H1 (cell line): ENCODE results near the gene BTBD9. TPM values are rescaled to one million over a fixed set of nuclear protein-coding genes. Genes with fewer than 3 reads are reported as not detected.

Experiments
- CTCF ChIA-PET: fragments of 300-600 bp; sonication (Branson Sonifier 250); formaldehyde crosslinking; loops from one replicate; lab custom pipeline; 2021; ENCODE audit not compliant: partially characterized antibody; lab: Charles Lee
- POLR2A ChIA-PET: fragments of 300-600 bp; sonication (Branson Sonifier 250); formaldehyde crosslinking; loops from one replicate; lab custom pipeline; 2021; ENCODE audit warnings: inconsistent platforms; ENCODE audit not compliant: partially characterized antibody; lab: Charles Lee
- DNase-seq, 2 experiments: peaks; one replicate each; pipeline versions ENCODE4 v3.0.0 to v3.0.0-alpha.2; 2010 to 2022; ENCODE audit warnings: low spot score in 2 of 2, low read depth in 1 of 2, mixed read lengths in 1 of 2
- FAIRE-seq: peaks from 2 replicates; lab custom pipeline; 2011; peaks lifted over from hg19 to GRCh38; lab: Jason Lieb, UNC
- H2AFZ ChIP-seq: 2 replicates; pipeline ENCODE4 v1.8.1; 2012; ENCODE audit warnings: low read length, inconsistent platforms
- H2AK5ac ChIP-seq: 2 replicates; pipeline ENCODE4 v1.6.1; 2013; ENCODE audit warnings: low read depth, low read length
- H2BK120ac ChIP-seq: replicated peaks from 2 replicates; pipeline ENCODE3; 2013; ENCODE audit warnings: low read depth, low read length, inconsistent platforms
- H2BK12ac ChIP-seq: 2 replicates; pipeline ENCODE4 v1.6.1; 2013; ENCODE audit warnings: low read depth, low read length
- H2BK15ac ChIP-seq: 2 replicates; pipeline ENCODE4 v1.6.1; 2013; ENCODE audit warnings: low read length
- H2BK20ac ChIP-seq: 2 replicates; pipeline ENCODE4 v1.6.1; 2013; ENCODE audit warnings: low read length
- H2BK5ac ChIP-seq: 2 replicates; pipeline ENCODE4 v1.6.1; 2013; ENCODE audit warnings: low read depth, low read length
- H3K14ac ChIP-seq: 2 replicates; pipeline ENCODE4 v1.6.1; 2013; ENCODE audit warnings: inconsistent platforms; ENCODE audit not compliant: insufficient read length
- H3K18ac ChIP-seq: 2 replicates; pipeline ENCODE4 v1.6.1; 2013; ENCODE audit warnings: low read length; ENCODE audit errors: extremely low read depth
- H3K23ac ChIP-seq: 2 replicates; pipeline ENCODE4 v1.6.1; 2013; ENCODE audit warnings: inconsistent platforms; ENCODE audit not compliant: insufficient read length
- H3K23me2 ChIP-seq: 2 replicates; pipeline ENCODE4 v1.6.1; 2013; ENCODE audit warnings: low read depth, low read length
- H3K27ac ChIP-seq: 2 replicates; pipeline ENCODE4 v1.6.1; 2011; ENCODE audit warnings: low read depth, low read length, inconsistent platforms
- H3K27me3 ChIP-seq, 4 experiments: replicated peaks in 1 of 4; 1 replicate in 1 of 4; 2 replicates in 3 of 4; pipeline versions ENCODE4 v1.6.1 to v1.8.1; 2011 to 2013; ENCODE audit warnings: low read length in 3 of 4, mild to moderate bottlenecking in 3 of 4, inconsistent platforms in 2 of 4, mixed read lengths in 2 of 4, moderate library complexity in 1 of 4; ENCODE audit not compliant: control insufficient read depth in 3 of 4, insufficient read depth in 3 of 4; ENCODE audit errors: extremely low read depth in 1 of 4
- H3K36me3 ChIP-seq, 4 experiments: 2 replicates each; pipeline versions ENCODE4 v1.6.1 to v1.8.1; 2011 to 2013; ENCODE audit warnings: mild to moderate bottlenecking in 4 of 4, low read length in 3 of 4, moderate library complexity in 2 of 4, control low read depth in 1 of 4, inconsistent platforms in 1 of 4; ENCODE audit not compliant: insufficient read depth in 4 of 4, control insufficient read depth in 2 of 4
- H3K4ac ChIP-seq: replicated peaks from 2 replicates; pipeline ENCODE3; 2013; ENCODE audit warnings: low read length, low read depth, mixed read lengths, inconsistent platforms; ENCODE audit not compliant: insufficient read length
- H3K4me1 ChIP-seq, 4 experiments: replicated peaks in 1 of 4; 1 replicate in 1 of 4; 2 replicates in 3 of 4; pipeline versions ENCODE4 v1.6.1 to v1.8.1; 2011 to 2013; ENCODE audit warnings: low read length in 3 of 4, inconsistent platforms in 2 of 4, mixed read lengths in 1 of 4; ENCODE audit not compliant: insufficient read depth in 4 of 4, control insufficient read depth in 3 of 4
- H3K4me2 ChIP-seq, 2 experiments: 2 replicates each; pipeline versions ENCODE4 v1.6.1 to v1.8.1; 2011 to 2013; ENCODE audit warnings: low read depth in 2 of 2, low read length in 2 of 2, control low read depth in 1 of 2, inconsistent platforms in 1 of 2, mild to moderate bottlenecking in 1 of 2; ENCODE audit not compliant: insufficient read depth in 1 of 2
- H3K4me3 ChIP-seq, 4 experiments: fragments of 200-600, 300-600 bp in 1 of 4; sonication (generic), shearing (Covaris generic), sonication (Bioruptor Twin) in 1 of 4; 2 replicates each; pipeline versions ENCODE4 v1.5.1 to v1.8.1; 2011 to 2016; ENCODE audit warnings: low read length in 4 of 4, low read depth in 3 of 4, control low read depth in 2 of 4, inconsistent platforms in 2 of 4, mild to moderate bottlenecking in 2 of 4, mixed read lengths in 1 of 4, moderate library complexity in 1 of 4; ENCODE audit not compliant: insufficient read depth in 2 of 4; ENCODE audit errors: extremely low read depth in 1 of 4
- H3K56ac ChIP-seq: replicated peaks from 2 replicates; pipeline ENCODE3; 2013; ENCODE audit warnings: low read depth, mild to moderate bottlenecking, mixed read lengths, low read length, inconsistent platforms; ENCODE audit not compliant: insufficient read length
- H3K79me1 ChIP-seq: 2 replicates; pipeline ENCODE4 v1.6.1; 2013; ENCODE audit warnings: low read depth, low read length, control low read depth
- H3K79me2 ChIP-seq, 2 experiments: 2 replicates each; pipeline versions ENCODE4 v1.6.1 to v1.8.1; 2012 to 2013; ENCODE audit warnings: low read length in 2 of 2, mild to moderate bottlenecking in 2 of 2, inconsistent platforms in 1 of 2; ENCODE audit not compliant: insufficient read depth in 2 of 2, control insufficient read depth in 1 of 2
- H3K9ac ChIP-seq, 4 experiments: replicated peaks in 1 of 4; 1 replicate in 1 of 4; 2 replicates in 3 of 4; pipeline versions ENCODE4 v1.6.1 to v1.8.1; 2011 to 2013; ENCODE audit warnings: low read depth in 3 of 4, low read length in 3 of 4, control low read depth in 2 of 4, mild to moderate bottlenecking in 2 of 4, moderate library complexity in 2 of 4, inconsistent platforms in 1 of 4; ENCODE audit errors: extremely low read depth in 1 of 4
- H3K9me3 ChIP-seq, 2 experiments: 2 replicates each; pipeline versions ENCODE4 v1.6.1 to v1.8.1; 2012 to 2013; ENCODE audit warnings: mild to moderate bottlenecking in 2 of 2, moderate library complexity in 2 of 2, control low read depth in 1 of 2, inconsistent platforms in 1 of 2, low read depth in 1 of 2, low read length in 1 of 2, mixed read lengths in 1 of 2; ENCODE audit not compliant: insufficient read depth in 2 of 2
- H4K20me1 ChIP-seq, 2 experiments: replicated peaks in 1 of 2; 2 replicates each; pipeline versions ENCODE3 to v1.8.1; 2011 to 2013; ENCODE audit warnings: inconsistent platforms in 2 of 2, low read length in 2 of 2, mild to moderate bottlenecking in 1 of 2; ENCODE audit not compliant: insufficient read depth in 2 of 2, control insufficient read depth in 1 of 2
- H4K5ac ChIP-seq: 2 replicates; pipeline ENCODE4 v1.6.1; 2013; ENCODE audit warnings: low read length, low read depth, mixed read lengths, inconsistent platforms; ENCODE audit not compliant: insufficient read length
- H4K8ac ChIP-seq: 2 replicates; pipeline ENCODE4 v1.8.0; 2013; ENCODE audit warnings: mild to moderate bottlenecking, moderate library complexity, low read length, inconsistent platforms; ENCODE audit not compliant: insufficient read depth; ENCODE audit errors: extremely low read depth
- H4K91ac ChIP-seq: replicated peaks from 2 replicates; pipeline ENCODE3; 2013; ENCODE audit warnings: low read length, mixed read lengths, inconsistent platforms; ENCODE audit not compliant: insufficient read length
- NRF1 ChIP-seq: IDR thresholded peaks from 2 replicates; pipeline ENCODE4 v1.6.1; 2011; ENCODE audit warnings: mild to moderate bottlenecking, low read depth, low read length, improper control_type of control experiment
- WGBS, 2 experiments: shearing (Covaris generic) in 1 of 2; methylation state at CpG; one replicate each; pipeline versions ENCODE4 v1.1.6 to v1.1.7; 2013 to 2015; ENCODE audit warnings: low lambda C conversion rate in 2 of 2, mixed read lengths in 2 of 2, inconsistent platforms in 1 of 2, low coverage in 1 of 2, missing lambda C conversion rate in 1 of 2; ENCODE audit not compliant: insufficient replicate concordance in 2 of 2, insufficient coverage in 1 of 2, insufficient read length in 1 of 2; ENCODE audit errors: extremely low coverage in 1 of 2, missing lambda C conversion rate in 1 of 2; 5-methylcytosine and 5-hydroxymethylcytosine counted together
- polyA plus RNA-seq, 7 experiments: library from polyadenylated mRNA; depleted of rRNA in 3 of 7; stranded (reverse) in 5 of 7; unstranded in 2 of 7; fragments of >200 nt in 5 of 7; fragments of 200-250 nt in 2 of 7; gene quantifications; 1 replicate in 5 of 7; 2 replicates in 1 of 7; 4 replicates in 1 of 7; pipeline versions ENCODE4 v1.2.1 to v1.2.3, GENCODE V29; 2011 to 2013; ENCODE audit warnings: missing spikeins in 2 of 7, mixed read lengths in 2 of 7
- total RNA-seq: library from RNA; stranded (reverse); fragmentation: NEBNext Ultra II Directional; extraction: Animal tissue kit (Norgen Biotek cat#: 25700); gene quantifications from 2 replicates; pipeline ENCODE4 v1.2.1, GENCODE V29; 2021

BTBD9 gene
- total and polyA plus RNA-seq, 2 of the 8 experiments (the other 6 are each of a cell fraction or from before 2014, with no cell fraction given), result 0.92 to 4.1 TPM

DNA sequence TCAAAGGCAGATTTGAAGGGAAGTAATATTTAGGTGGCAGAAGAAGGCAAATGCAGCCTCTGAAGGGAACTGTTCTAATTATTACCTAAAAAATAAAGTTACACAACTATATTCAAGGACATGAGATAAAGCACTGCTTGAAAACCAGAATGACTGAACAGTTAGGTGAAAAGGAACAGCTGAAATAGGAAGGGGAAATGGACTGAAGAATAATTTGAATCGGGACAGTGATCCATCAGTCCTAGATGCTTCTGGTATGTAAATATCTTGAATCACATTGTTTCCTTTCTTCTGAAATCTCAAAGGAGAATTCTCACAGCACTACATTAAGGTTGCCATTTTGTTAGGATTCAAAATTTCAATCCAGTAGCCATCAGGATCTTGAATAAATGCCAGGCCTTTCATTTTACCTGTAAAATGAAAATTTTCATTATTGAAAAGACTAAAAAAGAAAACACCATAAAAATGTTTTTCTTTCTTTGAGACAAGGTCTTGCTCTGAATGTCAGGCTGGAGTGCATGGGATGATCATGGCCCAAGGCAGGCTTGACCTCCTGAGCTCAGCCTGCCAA lies 37.3 kb upstream of the BTBD9 start:
- POLR2A ChIA-PET, result no interaction called here
- CTCF ChIA-PET, result no interaction called here
- H2BK5ac ChIP-seq, result no peak overlapping the region
- no peak overlapping the region for H3K4me3 ChIP-seq
- 89% methylated on average over 1 of the region's 1 CpG; no CpG with 5 or more reads in 1 of the 2 experiments for WGBS, 2 experiments
- H3K36me3 ChIP-seq, result peaks cover 7 to 61% (median 27%) of the 10 kb centered on the region in 4 experiments
- no peak for TF ChIP-seq NRF1
- no peak overlapping the region for H3K4me2 ChIP-seq
- no peak overlapping the region for H4K91ac ChIP-seq
- no peak for DNase-seq
- no peak overlapping the region for H2BK12ac ChIP-seq
- no peak overlapping the region for H2AK5ac ChIP-seq
- H3K4me1 ChIP-seq, result no peaks in the 10 kb centered on the region
- no peak overlapping the region for H3K4ac ChIP-seq
- no peak for FAIRE-seq
- no peak overlapping the region for H3K56ac ChIP-seq
- H3K14ac ChIP-seq, result no peak overlapping the region
- no peaks in the 10 kb centered on the region for H3K9me3 ChIP-seq
- H4K8ac ChIP-seq, result no peak overlapping the region
- H2BK15ac ChIP-seq, result no peak overlapping the region
- no peak overlapping the region for H2AFZ ChIP-seq
- H3K23me2 ChIP-seq, result no peaks in the 10 kb centered on the region
- no peak overlapping the region for H4K5ac ChIP-seq
- no peaks in the 10 kb centered on the region; the same call in 1 of the 2 replicates for H3K79me1 ChIP-seq
- H3K9ac ChIP-seq, result no peak overlapping the region
- H3K23ac ChIP-seq, result no peak overlapping the region
- no peak overlapping the region for H2BK120ac ChIP-seq
- H3K18ac ChIP-seq, result no peak overlapping the region
- H3K27me3 ChIP-seq, result no peaks in the 10 kb centered on the region
- no peak overlapping the region for H2BK20ac ChIP-seq
- H3K27ac ChIP-seq, result no peak overlapping the region
- no peaks in the 10 kb centered on the region for H3K79me2 ChIP-seq
- peaks cover 0 to 2% of the 10 kb centered on the region in 2 experiments for H4K20me1 ChIP-seq
